Naive thymus-derived CD4-positive, alpha-beta T cell (primary cell): Measurements from ENCODE around the gene CIBAR2. TPM values are rescaled to one million over a fixed set of nuclear protein-coding genes. Genes with fewer than 3 reads are reported as not detected.

ENCODE experiments used
- ATAC-seq: fragments of 150-1000 bp; cut with Tn5 transposase; 2 replicates; pipeline ENCODE4 v1.10.0; 2021; ENCODE audit warnings: mild to moderate bottlenecking, moderate library complexity
- CTCF ChIA-PET: fragments of 350-600 bp; sonication (Branson Sonifier 250); formaldehyde crosslinking; loops from one replicate; lab custom pipeline; 2021; ENCODE audit warnings: antibody characterized with exemption; lab: Charles Lee
- POLR2A ChIA-PET: fragments of 350-600 bp; sonication (Branson Sonifier 250); formaldehyde crosslinking; loops from one replicate; lab custom pipeline; 2021; ENCODE audit warnings: antibody characterized with exemption, inconsistent platforms; lab: Charles Lee
- DNase-seq, 9 donors: peaks; one replicate each; pipeline versions ENCODE4 v3.0.0 to v3.0.0-alpha.2; 2020 to 2022; ENCODE audit warnings: mixed read lengths in 1 of 9
- H3K27ac ChIP-seq: one replicate; pipeline ENCODE4 v1.7.0; 2013; ENCODE audit warnings: mild to moderate bottlenecking, low read depth, low read length, moderate library complexity
- H3K27me3 ChIP-seq, 2 donors: one replicate each; pipeline ENCODE4 v1.7.0; 2013; ENCODE audit warnings: low read length in 2 of 2, mild to moderate bottlenecking in 2 of 2, moderate library complexity in 2 of 2; ENCODE audit not compliant: control insufficient read depth in 2 of 2, insufficient read depth in 2 of 2
- H3K36me3 ChIP-seq, 3 experiments: 1 replicate in 2 of 3; 2 replicates in 1 of 3; pipeline ENCODE4 v1.7.0; 2013; ENCODE audit warnings: low read length in 3 of 3, mild to moderate bottlenecking in 3 of 3, moderate library complexity in 1 of 3; ENCODE audit not compliant: insufficient read depth in 3 of 3, control insufficient read depth in 2 of 3
- H3K4me1 ChIP-seq, 2 donors: one replicate each; pipeline ENCODE4 v1.7.0; 2013; ENCODE audit warnings: low read length in 2 of 2, mild to moderate bottlenecking in 2 of 2, moderate library complexity in 1 of 2; ENCODE audit not compliant: control insufficient read depth in 2 of 2, insufficient read depth in 2 of 2
- H3K4me3 ChIP-seq: 2 replicates; pipeline ENCODE4 v1.7.0; 2013; ENCODE audit warnings: mild to moderate bottlenecking, low read length
- H3K9me3 ChIP-seq, 3 experiments: 1 replicate in 2 of 3; 2 replicates in 1 of 3; pipeline ENCODE4 v1.7.0; 2013; ENCODE audit warnings: low read length in 3 of 3; ENCODE audit not compliant: control insufficient read depth in 2 of 3
- H3K27ac Mint-ChIP-seq, 9 donors: one replicate each; pipeline ENCODE4 v1.8.0; 2020 to 2022; ENCODE audit warnings: mixed read lengths in 9 of 9, mild to moderate bottlenecking in 8 of 9, moderate library complexity in 5 of 9, inconsistent platforms in 2 of 9
- H3K27me3 Mint-ChIP-seq, 5 donors: one replicate each; pipeline ENCODE4 v1.8.0; 2021 to 2022; ENCODE audit warnings: mixed read lengths in 5 of 5, mild to moderate bottlenecking in 1 of 5
- H3K36me3 Mint-ChIP-seq, 5 donors: one replicate each; pipeline ENCODE4 v1.8.0; 2020 to 2022; ENCODE audit warnings: mixed read lengths in 5 of 5, mild to moderate bottlenecking in 3 of 5, inconsistent platforms in 1 of 5
- H3K4me1 Mint-ChIP-seq, 7 donors: one replicate each; pipeline ENCODE4 v1.8.0; 2020 to 2022; ENCODE audit warnings: mixed read lengths in 7 of 7, mild to moderate bottlenecking in 3 of 7, inconsistent platforms in 1 of 7
- H3K4me3 Mint-ChIP-seq, 10 donors: one replicate each; pipeline ENCODE4 v1.8.0; 2020 to 2022; ENCODE audit warnings: mild to moderate bottlenecking in 10 of 10, mixed read lengths in 10 of 10, moderate library complexity in 6 of 10, inconsistent platforms in 2 of 10
- H3K9me3 Mint-ChIP-seq, 11 donors: one replicate each; pipeline ENCODE4 v1.8.0; 2020 to 2022; ENCODE audit warnings: mixed read lengths in 11 of 11, mild to moderate bottlenecking in 4 of 11, inconsistent platforms in 1 of 11, moderate library complexity in 1 of 11
- intact Hi-C, 2 donors: fragments of 100-400 bp; cut with micrococcal nuclease; formaldehyde crosslinking; loops; one replicate each; pipeline ENCODE4 v1.15.1; 2023
- polyA plus RNA-seq, 2 donors: library from polyadenylated mRNA; unstranded; fragments of 300-500 nt; fragmentation: Illumina TruSeq; gene quantifications; one replicate each; pipeline ENCODE4 v1.2.3, GENCODE V29; 2021
- total RNA-seq, 6 experiments: library from RNA in 5 of 6; stranded (reverse) in 5 of 6; gene quantifications; 1 replicate in 5 of 6; 2 replicates in 1 of 6; pipeline ENCODE4 v1.2.3 and lab custom pipeline; 2021 to 2026

CIBAR2 gene
- total and polyA plus RNA-seq, 7 experiments from 2014 or later: not detected

DNA sequence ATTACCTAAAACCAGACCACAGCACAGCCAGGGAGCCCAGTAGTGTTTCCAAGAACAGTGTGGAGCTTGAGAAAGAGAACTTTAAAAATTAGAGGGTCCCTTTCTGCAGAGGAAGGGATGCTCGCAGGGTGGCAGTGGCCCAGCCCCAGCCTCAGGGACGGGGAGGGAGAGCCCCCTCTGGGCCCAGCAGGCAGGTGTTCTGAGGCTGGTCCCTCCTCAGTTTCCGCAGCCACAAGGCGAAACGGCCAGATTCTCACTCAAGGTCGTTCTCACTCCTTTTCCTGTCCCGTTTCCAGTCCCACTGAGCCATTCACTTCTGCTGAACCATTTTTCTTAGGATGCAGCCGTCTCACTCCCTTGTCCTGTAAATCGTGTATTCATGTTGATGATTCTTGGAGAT lies 20.0 kb downstream of the CIBAR2 start:
- H3K27me3 ChIP-seq: no peaks in the 10 kb centered on the region
- ChIA-PET POLR2A (interaction anchor here (0.8 to 2.6 kb wide), 3 partner anchors 9 to 36 kb away, joined by 3 to 9 read pairs (median 6); no protein-coding TSS in a partner anchor), CTCF (interaction anchor here (1.4 kb wide), 1 partner anchor 23 kb away, joined by 3 read pairs; no protein-coding TSS in a partner anchor)
- H3K9me3 ChIP-seq: no peaks in the 10 kb centered on the region
- Mint-ChIP-seq H3K4me3 (no peak overlapping the region), H3K27ac (no peak overlapping the region), H3K36me3 (peaks cover 0 to 3% (median 0%) of the 10 kb centered on the region in 5 donors), H3K4me1 (peaks cover 0 to 18% (median 11%) of the 10 kb centered on the region in 7 donors), H3K27me3 (no peaks in the 10 kb centered on the region), H3K9me3 (no peaks in the 10 kb centered on the region)
- DNase-seq: no peak
- peaks cover 0 to 17% (median 0%) of the 10 kb centered on the region in 3 experiments for H3K36me3 ChIP-seq
- no peak for ATAC-seq
- no peaks in the 10 kb centered on the region for H3K4me1 ChIP-seq
- H3K4me3 ChIP-seq: no peak overlapping the region
- H3K27ac ChIP-seq: no peak overlapping the region
- intact Hi-C loops: no loop called here

DNA sequence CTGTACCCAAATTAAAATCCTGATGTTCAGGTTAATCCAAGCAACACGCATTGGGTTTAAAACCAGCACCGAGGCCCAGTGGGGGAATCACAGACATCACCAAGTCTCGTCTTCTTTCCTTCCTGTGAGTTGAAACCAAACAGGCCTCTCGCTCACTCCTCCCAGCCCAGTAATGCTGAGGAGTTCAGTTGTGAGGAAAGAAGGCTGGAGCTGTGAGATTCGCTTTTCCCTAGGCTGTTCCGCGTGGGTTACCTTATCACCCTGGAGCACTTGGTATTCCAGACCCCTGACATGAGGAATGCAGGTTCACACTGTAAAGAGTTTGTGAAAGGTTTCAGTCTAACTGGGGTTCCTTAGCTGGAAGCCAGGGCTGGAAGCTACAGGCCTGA lies 20.8 kb downstream of the CIBAR2 start:
- peaks cover 0 to 17% (median 0%) of the 10 kb centered on the region in 3 experiments for H3K36me3 ChIP-seq
- ATAC-seq (no peak), DNase-seq (peak in 2 of 9 donors; percentile 30 to 38)
- Mint-ChIP-seq H3K9me3 (no peaks in the 10 kb centered on the region), H3K36me3 (peaks cover 0 to 4% (median 0%) of the 10 kb centered on the region in 5 donors), H3K27ac (peak overlapping the region in 7 of 9 donors; percentile 64 to 95 (median 83)), H3K4me1 (peaks cover 0 to 23% (median 11%) of the 10 kb centered on the region in 7 donors), H3K4me3 (peak overlapping the region in 3 of 10 donors; percentile 25 to 38 (median 34)), H3K27me3 (no peaks in the 10 kb centered on the region)
- intact Hi-C loops: no loop called here
- ChIA-PET CTCF (interaction anchor here (0.7 to 1.4 kb wide), 6 partner anchors 12 to 64 kb away, joined by 3 to 7 read pairs (median 3); partner anchors contain the start of gene KIAA0513), POLR2A (interaction anchor here (0.8 to 2.6 kb wide), 4 partner anchors 10 to 64 kb away, joined by 3 to 9 read pairs (median 6); partner anchors contain the start of gene KIAA0513)
- no peaks in the 10 kb centered on the region for H3K27me3 ChIP-seq
- H3K27ac ChIP-seq: no peak overlapping the region
- H3K9me3 ChIP-seq: no peaks in the 10 kb centered on the region
- H3K4me3 ChIP-seq: no peak overlapping the region
- no peaks in the 10 kb centered on the region for H3K4me1 ChIP-seq

DNA sequence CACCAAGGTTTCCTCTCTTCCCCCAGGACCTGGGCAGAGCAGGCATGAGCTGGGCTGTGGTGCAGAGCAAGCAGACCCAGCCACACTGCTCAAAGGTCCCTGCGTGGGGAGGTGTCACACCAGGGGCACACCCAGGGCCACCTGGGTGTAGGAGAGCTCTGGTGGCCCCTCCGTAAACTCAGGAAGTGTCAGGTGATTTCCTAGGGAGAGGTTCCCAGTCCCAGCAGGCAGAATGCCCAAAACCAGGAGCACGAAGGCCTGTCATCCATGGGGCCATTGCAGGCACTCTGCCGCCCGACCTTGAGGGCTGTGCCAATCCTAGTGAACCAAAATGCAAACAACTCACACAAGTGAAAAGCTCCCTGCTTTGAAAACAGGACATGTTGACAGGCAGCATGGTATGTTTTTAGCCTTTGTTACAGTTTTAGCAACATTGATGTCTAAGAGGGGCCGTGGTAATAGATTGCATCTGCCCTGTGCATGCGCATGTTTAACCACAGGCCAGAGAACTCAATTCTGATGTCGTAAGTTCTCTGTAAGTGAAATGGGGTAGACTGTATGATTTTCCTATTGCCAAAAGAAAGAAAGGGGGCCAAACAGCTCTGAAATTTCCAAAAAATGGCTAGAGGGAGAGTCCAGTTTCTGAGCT lies 21.3 kb downstream of the CIBAR2 start:
- ATAC-seq: peak; percentile 35
- Mint-ChIP-seq H3K36me3 (peaks cover 0 to 4% (median 0%) of the 10 kb centered on the region in 5 donors), H3K27ac (peak overlapping the region in 7 of 9 donors; percentile 64 to 95 (median 86)), H3K27me3 (no peaks in the 10 kb centered on the region), H3K4me1 (peaks cover 0 to 23% (median 11%) of the 10 kb centered on the region in 7 donors), H3K4me3 (peak overlapping the region in 3 of 10 donors; percentile 25 to 38 (median 34)), H3K9me3 (no peaks in the 10 kb centered on the region)
- Histone ChIP-seq H3K4me1 (no peaks in the 10 kb centered on the region), H3K36me3 (peaks cover 0 to 17% (median 0%) of the 10 kb centered on the region in 3 experiments), H3K9me3 (no peaks in the 10 kb centered on the region), H3K27me3 (no peaks in the 10 kb centered on the region), H3K27ac (no peak overlapping the region), H3K4me3 (no peak overlapping the region)
- POLR2A ChIA-PET: interaction anchor here (1.8 to 2.6 kb wide), 3 partner anchors 14 to 64 kb away, joined by 5 to 9 read pairs (median 6); partner anchors contain the start of gene KIAA0513
- intact Hi-C loops: no loop called here
- DNase-seq: peak in 3 of 9 donors; percentile 12 to 34 (median 30)
- CTCF ChIA-PET: interaction anchor here (0.7 to 1.4 kb wide), 6 partner anchors 12 to 63 kb away, joined by 3 to 7 read pairs (median 3); partner anchors contain the start of gene KIAA0513

DNA sequence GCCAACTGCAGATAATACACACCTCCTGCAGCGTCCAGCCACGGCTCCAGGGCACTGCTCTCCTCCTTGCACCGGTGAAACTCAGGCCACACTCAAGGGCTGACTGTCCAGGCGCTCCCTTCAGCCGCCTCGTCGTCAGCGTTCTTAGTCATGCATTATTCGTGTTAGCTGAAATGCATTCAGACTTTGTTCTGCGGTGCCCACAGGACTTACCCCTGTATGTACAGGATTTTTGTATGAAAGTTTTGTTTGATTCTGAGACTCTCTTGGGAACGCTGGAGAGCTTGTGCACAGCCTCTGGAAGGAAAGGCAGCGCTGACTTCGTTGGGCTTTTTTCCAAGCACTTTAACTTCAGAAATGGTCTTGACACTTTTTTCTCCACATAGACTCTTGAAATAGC lies 22.1 kb downstream of the CIBAR2 start:
- Histone ChIP-seq H3K27me3 (no peaks in the 10 kb centered on the region), H3K4me1 (no peaks in the 10 kb centered on the region), H3K36me3 (peaks cover 0 to 17% (median 0%) of the 10 kb centered on the region in 3 experiments), H3K4me3 (no peak overlapping the region), H3K27ac (no peak overlapping the region), H3K9me3 (no peaks in the 10 kb centered on the region)
- peak overlapping the region in 1 of 10 donors; percentile 16 for H3K4me3 Mint-ChIP-seq
- DNase-seq (no peak), ATAC-seq (no peak)
- H3K4me1 Mint-ChIP-seq: peaks cover 0 to 23% (median 11%) of the 10 kb centered on the region in 7 donors
- no peaks in the 10 kb centered on the region for H3K27me3 Mint-ChIP-seq
- intact Hi-C loops: no loop called here
- H3K9me3 Mint-ChIP-seq: no peaks in the 10 kb centered on the region
- H3K27ac Mint-ChIP-seq: peak overlapping the region in 7 of 9 donors; percentile 63 to 95 (median 82)
- peaks cover 0 to 4% (median 2%) of the 10 kb centered on the region in 5 donors for H3K36me3 Mint-ChIP-seq
- CTCF ChIA-PET: interaction anchor here (1.3 kb wide), 1 partner anchor 34 kb away, joined by 3 read pairs; no protein-coding TSS in a partner anchor
- POLR2A ChIA-PET: interaction anchor here (1.8 to 2.6 kb wide), 2 partner anchors 34 to 63 kb away, joined by 5 to 9 read pairs; partner anchors contain the start of gene KIAA0513

DNA sequence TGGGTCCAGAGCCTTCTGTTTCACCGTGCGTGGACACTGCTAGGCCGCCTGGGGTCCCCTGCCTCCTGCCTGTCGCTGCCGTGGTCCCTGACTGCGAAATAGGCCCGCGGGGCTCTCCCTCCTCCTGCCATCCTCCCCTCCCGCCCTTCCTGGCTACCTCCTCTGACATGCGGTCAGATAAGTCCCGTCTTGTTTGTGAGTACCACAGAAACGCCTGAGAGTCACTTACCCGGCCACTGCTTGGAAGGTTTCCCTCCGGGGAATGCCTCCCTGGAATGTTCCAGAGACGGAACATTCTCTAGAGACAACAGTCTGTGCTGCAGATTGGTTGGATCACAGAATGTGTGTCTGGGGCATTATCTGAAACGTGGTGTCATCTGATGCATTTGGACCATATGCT lies 22.7 kb downstream of the CIBAR2 start:
- intact Hi-C loops: no loop called here
- DNase-seq (no peak), ATAC-seq (no peak)
- Mint-ChIP-seq H3K27ac (peak overlapping the region in 3 of 9 donors; percentile 36 to 95 (median 46)), H3K4me3 (no peak overlapping the region), H3K27me3 (no peaks in the 10 kb centered on the region), H3K9me3 (no peaks in the 10 kb centered on the region), H3K36me3 (peaks cover 0 to 4% (median 2%) of the 10 kb centered on the region in 5 donors), H3K4me1 (peaks cover 0 to 23% (median 11%) of the 10 kb centered on the region in 7 donors)
- ChIA-PET CTCF (no interaction called here), POLR2A (interaction anchor here (0.6 to 2.6 kb wide), 2 partner anchors 34 to 77 kb away, joined by 3 to 9 read pairs; no protein-coding TSS in a partner anchor)
- no peaks in the 10 kb centered on the region for H3K27me3 ChIP-seq
- H3K4me1 ChIP-seq: no peaks in the 10 kb centered on the region
- peaks cover 0 to 17% (median 0%) of the 10 kb centered on the region in 3 experiments for H3K36me3 ChIP-seq
- no peak overlapping the region for H3K27ac ChIP-seq
- H3K9me3 ChIP-seq: no peaks in the 10 kb centered on the region
- no peak overlapping the region for H3K4me3 ChIP-seq

DNA sequence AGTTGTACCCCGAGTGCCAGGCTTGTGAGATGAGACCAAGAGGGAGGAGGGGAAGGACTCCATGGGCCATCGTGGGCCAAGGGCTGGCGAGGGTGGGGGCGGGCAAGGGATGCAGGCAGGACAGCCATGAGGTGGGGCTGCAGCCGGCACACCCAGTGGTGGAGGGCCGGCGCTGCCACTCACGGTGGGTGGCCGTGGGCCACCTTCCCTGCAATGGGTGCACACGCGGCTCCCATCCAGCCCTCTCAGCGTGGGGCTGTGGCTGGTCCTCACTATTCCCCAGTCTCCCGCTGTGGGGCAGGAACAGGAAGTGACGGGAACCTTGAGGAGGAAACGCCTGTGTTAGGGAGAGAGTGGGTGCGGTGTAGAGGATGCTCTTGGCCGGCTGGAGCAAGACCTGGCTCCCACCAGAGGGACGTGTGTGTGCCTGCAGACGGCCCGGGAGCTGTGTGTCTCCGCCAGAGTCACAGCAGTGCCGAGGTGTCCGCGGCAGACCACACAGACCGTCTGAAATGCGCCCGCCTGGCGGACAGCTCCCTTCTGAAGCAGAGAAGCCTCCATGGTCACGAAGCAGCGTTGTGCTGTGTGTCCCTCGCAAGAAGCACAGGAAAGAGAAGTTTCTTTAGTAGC lies 23.6 kb downstream of the CIBAR2 start:
- POLR2A ChIA-PET: no interaction called here
- H3K9me3 Mint-ChIP-seq: no peaks in the 10 kb centered on the region
- H3K27me3 Mint-ChIP-seq: no peaks in the 10 kb centered on the region
- peaks cover 0 to 23% (median 11%) of the 10 kb centered on the region in 7 donors for H3K4me1 Mint-ChIP-seq
- H3K4me3 ChIP-seq: no peak overlapping the region
- H3K4me1 ChIP-seq: no peaks in the 10 kb centered on the region
- H3K27ac Mint-ChIP-seq: peak overlapping the region in 1 of 9 donors; percentile 68
- ATAC-seq (no peak), DNase-seq (no peak)
- H3K9me3 ChIP-seq: no peaks in the 10 kb centered on the region
- intact Hi-C loops: no loop called here
- no peaks in the 10 kb centered on the region for H3K27me3 ChIP-seq
- CTCF ChIA-PET: interaction anchor here (1.0 kb wide), 1 partner anchor 118 kb away, joined by 3 read pairs; no protein-coding TSS in a partner anchor
- peaks cover 0 to 17% (median 0%) of the 10 kb centered on the region in 3 experiments for H3K36me3 ChIP-seq
- H3K36me3 Mint-ChIP-seq: peaks cover 0 to 4% (median 2%) of the 10 kb centered on the region in 5 donors
- no peak overlapping the region for H3K27ac ChIP-seq
- H3K4me3 Mint-ChIP-seq: no peak overlapping the region
